ENCODE results near the gene CFDP1.

CFDP1 gene

GRCh38 chr16:75326333-75326732 lies 107.0 kb downstream of the CFDP1 start:
- TF ChIP-seq, protein P1, sequence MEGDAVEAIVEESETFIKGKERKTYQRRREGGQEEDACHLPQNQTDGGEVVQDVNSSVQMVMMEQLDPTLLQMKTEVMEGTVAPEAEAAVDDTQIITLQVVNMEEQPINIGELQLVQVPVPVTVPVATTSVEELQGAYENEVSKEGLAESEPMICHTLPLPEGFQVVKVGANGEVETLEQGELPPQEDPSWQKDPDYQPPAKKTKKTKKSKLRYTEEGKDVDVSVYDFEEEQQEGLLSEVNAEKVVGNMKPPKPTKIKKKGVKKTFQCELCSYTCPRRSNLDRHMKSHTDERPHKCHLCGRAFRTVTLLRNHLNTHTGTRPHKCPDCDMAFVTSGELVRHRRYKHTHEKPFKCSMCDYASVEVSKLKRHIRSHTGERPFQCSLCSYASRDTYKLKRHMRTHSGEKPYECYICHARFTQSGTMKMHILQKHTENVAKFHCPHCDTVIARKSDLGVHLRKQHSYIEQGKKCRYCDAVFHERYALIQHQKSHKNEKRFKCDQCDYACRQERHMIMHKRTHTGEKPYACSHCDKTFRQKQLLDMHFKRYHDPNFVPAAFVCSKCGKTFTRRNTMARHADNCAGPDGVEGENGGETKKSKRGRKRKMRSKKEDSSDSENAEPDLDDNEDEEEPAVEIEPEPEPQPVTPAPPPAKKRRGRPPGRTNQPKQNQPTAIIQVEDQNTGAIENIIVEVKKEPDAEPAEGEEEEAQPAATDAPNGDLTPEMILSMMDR (conservative IDR thresholded peaks at IDR 0.05; ENCODE audit: control insufficient read depth, insufficient read depth, low read depth, low read length): no peak
- H3K4me3 ChIP-seq (ENCODE audit: control insufficient read depth, low read depth, low read length): no peak overlapping the region
- DNase-seq (ENCODE audit: low read depth): no peak

GRCh38 chr16:75323933-75324332 lies 109.4 kb downstream of the CFDP1 start:
- TF ChIP-seq, protein P1 (conservative IDR thresholded peaks at IDR 0.05; ENCODE audit: control insufficient read depth, insufficient read depth, low read depth, low read length): no peak
- H3K4me3 ChIP-seq (ENCODE audit: control insufficient read depth, low read depth, low read length): no peak overlapping the region
- DNase-seq (ENCODE audit: low read depth): no peak

- TF ChIP-seq, protein P1 (conservative IDR thresholded peaks at IDR 0.05; ENCODE audit: control insufficient read depth, insufficient read depth, low read depth, low read length): no peak
- H3K4me3 ChIP-seq (ENCODE audit: control insufficient read depth, low read depth, low read length): no peak overlapping the region
Measured at GRCh38 chr16:75323198-75323597, 110.1 kb downstream of the CFDP1 start.

DNA sequence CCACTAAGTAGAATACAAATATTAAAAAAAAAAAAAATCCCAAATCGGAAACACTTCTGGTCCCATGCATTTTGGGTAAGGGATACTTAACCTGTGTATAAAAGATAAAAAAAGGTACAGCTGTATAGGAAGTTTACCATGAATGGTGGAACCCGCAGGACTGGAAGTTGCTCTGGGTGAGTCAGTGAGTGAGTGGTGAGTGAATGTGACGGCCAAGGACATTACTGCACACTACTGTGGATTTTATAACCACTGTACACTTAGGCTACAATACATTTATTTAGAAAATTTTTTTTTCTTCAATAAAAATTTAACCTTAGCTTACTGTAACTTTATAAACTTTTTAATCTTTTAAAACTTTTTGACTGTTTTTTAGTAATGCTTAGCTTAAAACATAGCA lies 110.6 kb downstream of the CFDP1 start:
- TF ChIP-seq, protein P1 (conservative IDR thresholded peaks at IDR 0.05; ENCODE audit: control insufficient read depth, insufficient read depth, low read depth, low read length): no peak
- H3K4me3 ChIP-seq (ENCODE audit: control insufficient read depth, low read depth, low read length): no peak overlapping the region
- peak; percentile 65 for DNase-seq (ENCODE audit: low read depth)

More at GRCh38 chr16:75323198-75323597, 110.1 kb downstream of the CFDP1 start:
- DNase-seq (ENCODE audit: low read depth): no peak

GRCh38 chr16:75320435-75320834 lies 112.9 kb downstream of the CFDP1 start:
- peak overlapping the region; percentile 39 for H3K4me3 ChIP-seq (ENCODE audit: control insufficient read depth, low read depth, low read length)
- no peak for DNase-seq (ENCODE audit: low read depth)
- TF ChIP-seq, protein P1 (conservative IDR thresholded peaks at IDR 0.05; ENCODE audit: control insufficient read depth, insufficient read depth, low read depth, low read length): no peak

DNA sequence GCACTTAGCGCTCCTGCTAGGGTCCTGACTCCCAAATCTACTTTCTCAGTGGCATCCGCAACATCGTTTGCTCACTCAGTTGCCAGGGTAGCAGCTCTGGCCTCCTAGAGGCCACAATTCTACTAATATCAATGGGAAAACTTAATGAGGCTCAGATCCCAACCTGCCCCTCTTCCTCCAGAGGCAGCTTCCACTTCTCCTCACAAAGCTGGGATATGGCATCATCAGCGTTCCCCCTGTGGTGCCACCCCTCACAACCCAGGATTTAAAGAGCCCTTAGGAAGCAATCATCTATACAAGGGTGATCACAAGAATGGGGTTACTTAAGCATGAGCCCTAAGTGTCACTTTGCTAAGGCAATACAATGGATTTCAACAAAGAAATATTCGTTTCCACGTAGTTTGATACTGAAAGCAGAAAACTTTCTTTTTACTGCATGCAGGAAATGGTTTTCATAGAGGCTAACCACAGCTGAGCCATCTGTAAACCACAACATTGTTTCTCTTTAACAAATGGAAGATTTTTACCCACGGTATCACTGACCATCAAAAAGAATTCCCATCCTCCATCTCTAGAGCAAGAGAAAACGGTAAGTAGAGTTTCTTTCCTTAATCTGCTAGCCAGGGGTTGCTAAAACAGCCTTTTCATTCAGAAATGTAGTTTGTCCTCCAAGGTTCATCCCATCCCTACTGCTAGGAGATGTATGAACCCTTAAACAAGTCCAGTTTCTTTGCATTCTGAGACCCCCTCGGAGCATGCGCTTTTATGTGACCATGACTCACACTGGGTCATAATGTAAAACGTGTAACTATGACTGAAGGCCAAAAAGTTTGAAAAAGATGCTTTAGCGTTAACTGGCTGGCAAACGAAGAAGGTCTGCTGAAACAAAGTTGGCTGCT lies 113.5 kb downstream of the CFDP1 start:
- peak; percentile 92 for DNase-seq (ENCODE audit: low read depth)
- H3K4me3 ChIP-seq (ENCODE audit: control insufficient read depth, low read depth, low read length): peak overlapping the region; percentile 39
- TF ChIP-seq, protein P1 (conservative IDR thresholded peaks at IDR 0.05; ENCODE audit: control insufficient read depth, insufficient read depth, low read depth, low read length): no peak
